NB4 (cell line): Measurements from ENCODE around the gene EIF5A.

ENCODE experiments used
- DNase-seq: peaks from one replicate; pipeline ENCODE4 v3.0.0; 2010; ENCODE audit warnings: low read depth
- H3K4me3 ChIP-seq: one replicate; pipeline ENCODE4 v1.5.1; 2011; ENCODE audit warnings: mild to moderate bottlenecking, low read depth, low read length, moderate library complexity
- CTCF ChIP-seq: IDR thresholded peaks from one replicate; pipeline ENCODE4 v1.5.1; 2012; ENCODE audit warnings: low read depth, low read length
- MAX ChIP-seq: IDR thresholded peaks from 2 replicates; pipeline ENCODE4 v1.6.1; 2011; ENCODE audit warnings: low read depth, low read length
- MYC ChIP-seq: IDR thresholded peaks from 2 replicates; pipeline ENCODE4 v1.6.1; 2011; ENCODE audit warnings: low read depth, low read length
- POLR2A ChIP-seq: IDR thresholded peaks from 2 replicates; pipeline ENCODE4 v1.6.1; 2011; ENCODE audit warnings: mild to moderate bottlenecking; ENCODE audit not compliant: insufficient read length; ENCODE audit errors: extremely low read depth

Gene EIF5A

GRCh38 chr17:7326186-7326585 is 18.8 kb downstream of the EIF5A start:
- no peak for TF ChIP-seq POLR2A
- no peak for TF ChIP-seq MAX
- no peak for TF ChIP-seq CTCF
- TF ChIP-seq MYC, result no peak
- no peak for DNase-seq
- no peak overlapping the region for H3K4me3 ChIP-seq

GRCh38 chr17:7327056-7327455 is 19.6 kb downstream of the EIF5A start:
- H3K4me3 ChIP-seq, result no peak overlapping the region
- DNase-seq, result no peak
- TF ChIP-seq MYC, result no peak
- no peak for TF ChIP-seq CTCF
- no peak for TF ChIP-seq MAX
- no peak for TF ChIP-seq POLR2A

GRCh38 chr17:7327501-7327900 is 20.1 kb downstream of the EIF5A start:
- no peak for TF ChIP-seq MAX
- DNase-seq, result no peak
- peak overlapping the region; percentile 90 for H3K4me3 ChIP-seq

GRCh38 chr17:7328009-7328408 is 20.6 kb downstream of the EIF5A start:
- DNase-seq, result no peak
- no peak for TF ChIP-seq MAX
- TF ChIP-seq MYC, result no peak
- H3K4me3 ChIP-seq, result peak overlapping the region; percentile 90

GRCh38 chr17:7328840-7329373 is 21.5 kb downstream of the EIF5A start, which contains the start of gene NEURL4:
TSS of gene NEURL4 (minus strand) at chr17:7329335. CDS start at chr17:7329312, 23 bp downstream.
- DNase-seq, result no peak
- H3K4me3 ChIP-seq, result peak within 1 kb of the TSS; percentile 90
- no peak for TF ChIP-seq MAX
- TF ChIP-seq CTCF, result no peak
- no peak for TF ChIP-seq POLR2A
- no peak for TF ChIP-seq MYC

- no peak for TF ChIP-seq POLR2A
- TF ChIP-seq MAX, result peak; percentile 73
- no peak for TF ChIP-seq CTCF
- peak; percentile 63 for TF ChIP-seq MYC
- DNase-seq, result peak; percentile 97
- H3K4me3 ChIP-seq, result peak overlapping the region; percentile 90
Measured at GRCh38 chr17:7329374-7329996, 22.1 kb downstream of the EIF5A start.
